GM12878 (cell line): ENCODE data around the gene ACHE. TPM values are rescaled to one million over a fixed set of nuclear protein-coding genes. Genes with fewer than 3 reads are reported as not detected.
"Not testable (repeated sequence)": the region's sequence is repeated elsewhere in the genome, so short reads cannot be mapped to it uniquely, and the experiment has no call there.

Experiments
- ATAC-seq: fragments of 200-7000 bp; cut with Tn5 transposase; 3 replicates; pipeline ENCODE4 v1.9.1; 2020; ENCODE audit warnings: mild to moderate bottlenecking, moderate library complexity
- BruUV-seq: library from RNA; stranded (reverse); fragments of 400-500 nt; replicated peaks from 2 replicates; lab custom pipeline; 2021; lab: Mats Ljungman, UMichigan
- CTCF ChIA-PET: fragments of 300-600 bp; sonication (Branson Sonifier 250); formaldehyde crosslinking; extraction: SDS; loops from one replicate; lab custom pipeline; 2021; ENCODE audit warnings: inconsistent platforms; lab: Yijun Ruan, JAX
- POLR2A ChIA-PET: fragments of 350-600 bp; formaldehyde crosslinking; extraction: SDS; loops from one replicate; lab custom pipeline; 2021; ENCODE audit warnings: inconsistent platforms; lab: Charles Lee
- RAD21 ChIA-PET: fragments of 300-600 bp; sonication (Branson Sonifier 250); formaldehyde crosslinking; loops from one replicate; lab custom pipeline; 2023; ENCODE audit warnings: antibody characterized with exemption; ENCODE audit not compliant: unreplicated experiment; lab: Charles Lee
- SMC1A ChIA-PET: fragments of 300-600 bp; sonication (Branson Sonifier 250); formaldehyde crosslinking; loops from one replicate; lab custom pipeline; 2023; ENCODE audit not compliant: unreplicated experiment, uncharacterized antibody; lab: Charles Lee
- DNase-seq: peaks from one replicate; pipeline ENCODE4 v3.0.0-alpha.2; 2011; ENCODE audit warnings: low read depth, low spot score
- FAIRE-seq: peaks from 3 replicates; lab custom pipeline; 2011; peaks lifted over from hg19 to GRCh38; lab: Jason Lieb, UNC
- H2AFZ ChIP-seq: 2 replicates; pipeline ENCODE4 v1.6.0; 2011; ENCODE audit warnings: low read depth, low read length, control low read depth; ENCODE audit not compliant: control insufficient read depth
- H3K27ac ChIP-seq: 2 replicates; pipeline ENCODE4 v1.5.1; 2011; ENCODE audit warnings: control low read depth; ENCODE audit not compliant: control insufficient read depth, insufficient read depth
- H3K27me3 ChIP-seq, 2 experiments: replicated peaks in 1 of 2; 2 replicates each; pipeline versions ENCODE4 v1.6.0 to v1.6.1; 2011; ENCODE audit warnings: low read length in 1 of 2; ENCODE audit not compliant: control insufficient read depth in 2 of 2, insufficient read depth in 2 of 2
- H3K36me3 ChIP-seq, 2 experiments: 2 replicates each; pipeline ENCODE4 v1.5.1; 2011; ENCODE audit warnings: low read length in 1 of 2; ENCODE audit not compliant: control insufficient read depth in 2 of 2, insufficient read depth in 2 of 2
- H3K4me1 ChIP-seq: 2 replicates; pipeline ENCODE4 v1.6.1; 2011; ENCODE audit warnings: mild to moderate bottlenecking, low read length, moderate library complexity, mixed read lengths; ENCODE audit not compliant: control insufficient read depth, insufficient read depth
- H3K4me2 ChIP-seq: 2 replicates; pipeline ENCODE4 v1.6.0; 2011; ENCODE audit warnings: control low read depth; ENCODE audit not compliant: control insufficient read depth, insufficient read depth
- H3K4me3 ChIP-seq: fragments of 200-600 bp; sonication (generic); 2 replicates; pipeline ENCODE4 v1.5.1; 2016
- H3K79me2 ChIP-seq: 2 replicates; pipeline ENCODE4 v1.6.0; 2011; ENCODE audit warnings: low read length; ENCODE audit not compliant: control insufficient read depth, insufficient read depth
- H3K9ac ChIP-seq: 2 replicates; pipeline ENCODE4 v1.8.0; 2011; ENCODE audit warnings: low read length, control low read depth, mixed read lengths; ENCODE audit not compliant: control insufficient read depth, insufficient read depth
- H3K9me3 ChIP-seq: replicated peaks from 3 replicates; pipeline ENCODE4 v1.5.1; 2011; ENCODE audit warnings: mild to moderate bottlenecking, low read length; ENCODE audit not compliant: control insufficient read depth, insufficient read depth
- H4K20me1 ChIP-seq: 2 replicates; pipeline ENCODE4 v1.6.0; 2011; ENCODE audit not compliant: control insufficient read depth, insufficient read depth
- LARP7 ChIP-seq: fragments of 450-650 bp; IDR thresholded peaks from 2 replicates; pipeline ENCODE4 v1.6.1; 2017; ENCODE audit warnings: mild to moderate bottlenecking
- NFYA ChIP-seq: IDR thresholded peaks from 2 replicates; pipeline ENCODE4 v1.6.1; 2011; ENCODE audit warnings: low read depth, mild to moderate bottlenecking, low read length, improper control_type of control experiment, borderline replicate concordance
- NR2C1 ChIP-seq: fragments of 450-650 bp; IDR thresholded peaks from 2 replicates; pipeline ENCODE4 v1.6.1; 2017; ENCODE audit warnings: antibody characterized with exemption, mild to moderate bottlenecking, moderate library complexity
- POLR2A ChIP-seq: IDR thresholded peaks from 2 replicates; pipeline ENCODE4 v1.6.1; 2011; ENCODE audit warnings: low read depth, mild to moderate bottlenecking, low read length
- TCF7 ChIP-seq: IDR thresholded peaks from 2 replicates; pipeline ENCODE4 v1.6.1; 2014; ENCODE audit warnings: antibody characterized with exemption, borderline replicate concordance
- WGBS: methylation state at CpG from one replicate; pipeline ENCODE4 v1.1.6; 2016; ENCODE audit warnings: low lambda C conversion rate; ENCODE audit not compliant: insufficient replicate concordance, insufficient coverage; ENCODE audit errors: missing lambda C conversion rate; 5-methylcytosine and 5-hydroxymethylcytosine counted together
- in situ Hi-C: fragments of 300-500 bp; cut with MboI; formaldehyde crosslinking; loops from 9 replicates; pipeline ENCODE4 v1.14.3; 2018; ENCODE audit warnings: mixed read lengths
- intact Hi-C: fragments of 100-400 bp; cut with micrococcal nuclease; formaldehyde crosslinking; loops from one replicate; pipeline ENCODE4 v1.14.2; 2022; ENCODE audit not compliant: unreplicated experiment
- polyA plus RNA-seq, 11 experiments: library from polyadenylated mRNA; depleted of rRNA in 4 of 11; unstranded in 6 of 11; stranded (reverse) in 5 of 11; fragments of >200 nt; fragmentation: Nextera tagmentation in 4 of 11; fragmentation: Illumina TruSeq in 1 of 11; extraction: Ambion mirVana in 4 of 11; extraction: Trizol in 1 of 11; gene quantifications; 1 replicate in 1 of 11; 2 replicates in 10 of 11; pipeline versions ENCODE4 v1.2.1 to v1.2.3, GENCODE V29; 2011 to 2016; ENCODE audit warnings: inconsistent platforms in 2 of 11, missing spikeins in 2 of 11, low read depth in 1 of 11
- total RNA-seq, 4 experiments: library from RNA; depleted of rRNA in 3 of 4; stranded (reverse); fragments of >200 nt in 3 of 4; fragmentation: Illumina TruSeq in 1 of 4; extraction: Trizol in 1 of 4; gene quantifications; 2 replicates each; pipeline versions ENCODE4 v1.2.1 to v1.2.3, GENCODE V29; 2013 to 2021

Gene ACHE
- total and polyA plus RNA-seq, 10 of the 15 experiments (the other 5 are each of a cell fraction or from before 2014, with no cell fraction given), result 0.07 to 5.1 (median 2.3) TPM; not detected in 1

DNA sequence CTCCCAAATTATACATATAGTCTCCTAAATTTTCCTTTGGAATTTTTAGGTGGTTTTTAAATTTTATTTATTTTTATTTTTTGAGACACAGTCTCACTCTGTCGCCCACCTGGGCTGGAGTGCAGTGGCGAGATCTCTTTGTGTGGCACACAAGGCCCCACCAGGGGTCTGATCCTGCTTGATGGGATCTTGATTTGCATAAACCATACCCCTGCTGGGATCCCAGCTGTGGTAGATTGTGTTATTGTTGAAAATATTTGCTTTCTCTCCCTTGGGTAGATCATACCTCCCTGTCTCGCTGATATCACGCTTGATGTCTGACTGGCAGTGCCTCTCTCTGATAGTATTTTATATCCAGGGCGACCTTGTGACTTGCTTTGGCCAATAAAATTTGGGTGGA, 48.0 kb upstream of the ACHE start:
- CTCF ChIA-PET, result no interaction called here
- no TSS peak for BruUV-seq
- no peak overlapping the region for H3K4me2 ChIP-seq
- no peaks in the 10 kb centered on the region; the same call in 2 of the 3 replicates for H3K9me3 ChIP-seq
- WGBS, result 63% methylated on average over 5 of the region's 5 CpGs
- no peak overlapping the region for H3K27ac ChIP-seq
- no peak for TF ChIP-seq NR2C1
- no peak for FAIRE-seq
- SMC1A ChIA-PET, result no interaction called here
- in situ Hi-C loops (no loop called here), intact Hi-C loops (no loop called here)
- no peak overlapping the region for H2AFZ ChIP-seq
- POLR2A ChIA-PET, result no interaction called here
- no peak overlapping the region for H3K4me3 ChIP-seq
- no peaks in the 10 kb centered on the region; a peak in 1 of 4 replicates for H3K27me3 ChIP-seq
- 0 out of 2 replicates have a peak, but pooled peaks cover 3% of the 10 kb centered on the region for H3K4me1 ChIP-seq
- no peak overlapping the region for H3K9ac ChIP-seq
- ATAC-seq, result no peak
- H3K79me2 ChIP-seq, result no peaks in the 10 kb centered on the region
- no peak for DNase-seq
- H4K20me1 ChIP-seq, result no peaks in the 10 kb centered on the region
- no peaks in the 10 kb centered on the region for H3K36me3 ChIP-seq
- RAD21 ChIA-PET, result no interaction called here

- ATAC-seq, result no peak
- ChIA-PET RAD21 (no interaction called here), SMC1A (no interaction called here), CTCF (interaction anchor here (0.6 kb wide), 2 partner anchors 18 to 140 kb away, joined by 4 to 5 read pairs; no protein-coding TSS in a partner anchor), POLR2A (interaction anchor here (0.6 to 0.7 kb wide), 2 partner anchors 245 to 702 kb away, joined by 3 read pairs; no protein-coding TSS in a partner anchor)
- BruUV-seq, result no TSS peak
- no peak overlapping the region for H3K4me3 ChIP-seq
- H2AFZ ChIP-seq, result no peak overlapping the region
- no peak overlapping the region for H3K27ac ChIP-seq
- TF ChIP-seq LARP7 (no peak), NFYA (no peak), TCF7 (no peak), POLR2A (no peak)
- intact Hi-C loops (no loop called here), in situ Hi-C loops (no loop called here)
- H4K20me1 ChIP-seq, result no peaks in the 10 kb centered on the region
- H3K36me3 ChIP-seq, result no peaks in the 10 kb centered on the region
- no peak for DNase-seq
- H3K9ac ChIP-seq, result no peak overlapping the region
- 0 out of 2 replicates have a peak, but pooled peaks cover 3% of the 10 kb centered on the region for H3K4me1 ChIP-seq
- no peak overlapping the region for H3K4me2 ChIP-seq
- no peak for FAIRE-seq
- no peaks in the 10 kb centered on the region for H3K79me2 ChIP-seq
- no peaks in the 10 kb centered on the region; a peak in 1 of 4 replicates for H3K27me3 ChIP-seq
- H3K9me3 ChIP-seq, result no peaks in the 10 kb centered on the region; the same call in 2 of the 3 replicates
- WGBS, result 49% methylated on average over 9 of the region's 9 CpGs
Measured at GRCh38 chr7:100942045-100942774, 46.5 kb upstream of the ACHE start.

DNA sequence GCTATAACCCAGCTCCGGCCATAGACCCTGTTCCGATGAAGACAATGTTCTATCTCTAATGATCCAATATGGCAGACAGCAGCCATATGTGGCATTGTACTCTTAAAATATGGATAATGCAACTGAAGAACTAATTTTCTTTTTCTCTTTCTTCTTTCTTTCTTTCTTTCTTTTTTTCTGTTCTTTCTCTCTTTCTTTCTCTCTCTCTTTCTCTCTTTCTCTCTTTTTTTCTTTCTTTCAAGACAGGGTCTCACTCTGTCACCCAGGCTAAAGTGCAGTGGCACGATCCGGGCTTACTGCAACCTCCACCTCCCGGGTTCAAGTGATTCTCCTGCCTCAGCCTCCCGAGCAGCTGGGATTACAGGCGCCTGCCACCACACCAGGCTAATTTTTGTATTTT, 40.5 kb upstream of the ACHE start:
- RAD21 ChIA-PET, H3K4me2 ChIP-seq, intact Hi-C loops, H4K20me1 ChIP-seq, H3K4me1 ChIP-seq, SMC1A ChIA-PET, H3K4me3 ChIP-seq, H3K79me2 ChIP-seq, H3K9me3 ChIP-seq, H2AFZ ChIP-seq, H3K9ac ChIP-seq, POLR2A ChIA-PET, in situ Hi-C loops, H3K27me3 ChIP-seq, BruUV-seq, ATAC-seq, H3K36me3 ChIP-seq, CTCF ChIA-PET, FAIRE-seq, DNase-seq, H3K27ac ChIP-seq: not testable (repeated sequence)
- WGBS, result 57% methylated on average over 7 of the region's 7 CpGs
